ENCODE data around the gene RAB40C.
"Not testable (repeated sequence)": the region's sequence is repeated elsewhere in the genome, so short reads cannot be mapped to it uniquely, and the experiment has no call there.

RAB40C gene

DNA sequence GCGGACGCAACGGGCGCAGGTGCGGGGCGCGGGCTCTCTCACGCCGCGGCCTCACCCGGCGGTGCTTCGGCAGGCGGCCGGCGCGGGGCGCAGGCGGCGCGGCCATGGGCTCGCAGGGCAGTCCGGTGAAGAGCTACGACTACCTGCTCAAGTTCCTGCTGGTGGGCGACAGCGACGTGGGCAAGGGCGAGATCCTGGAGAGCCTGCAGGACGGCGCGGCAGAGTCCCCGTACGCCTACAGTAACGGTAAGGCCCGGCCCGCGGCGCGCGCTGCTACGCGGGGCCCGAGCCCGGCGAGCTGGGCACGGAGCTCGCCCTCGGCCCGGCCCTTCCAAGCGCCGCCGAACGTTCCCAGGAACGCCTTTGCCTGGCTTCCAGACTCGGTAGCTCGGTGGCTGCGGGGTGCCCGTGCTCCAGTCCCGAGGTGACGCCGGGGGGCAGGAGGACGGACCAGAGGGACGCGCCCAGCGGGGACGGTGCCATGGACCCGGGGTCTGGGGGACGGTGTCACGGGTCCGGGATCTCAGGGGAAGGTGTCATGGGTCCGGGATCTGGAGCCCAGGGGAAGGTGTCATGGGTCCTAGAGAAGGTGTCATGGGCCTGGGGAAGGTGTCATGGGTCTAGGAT, 435 bp downstream of the RAB40C start:
- DNase-seq (ENCODE audit: low spot score): no peak

DNA sequence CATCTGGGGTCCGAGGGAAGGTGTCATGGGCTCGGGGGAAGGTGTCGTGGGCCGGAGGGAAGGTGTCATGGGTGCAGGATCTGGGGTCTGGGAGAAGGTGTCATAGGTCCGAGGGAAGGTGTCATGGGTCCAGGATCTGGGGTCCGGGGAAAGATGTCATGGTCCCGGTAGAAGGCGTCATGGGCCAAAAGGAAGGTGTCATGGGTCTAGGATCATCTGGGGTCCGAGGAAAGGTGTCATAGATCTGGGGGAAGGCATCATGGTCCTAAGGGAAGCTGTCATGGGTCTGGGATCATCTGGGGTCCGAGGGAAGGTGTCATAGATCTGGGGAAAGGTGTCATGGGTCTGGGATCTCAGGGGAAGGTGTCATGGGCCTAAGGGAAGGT, 942 bp downstream of the RAB40C start:
- no peak for DNase-seq (ENCODE audit: low spot score)

- no peak for DNase-seq (ENCODE audit: low spot score)
Measured at GRCh38 chr16:591231-591630, 1.4 kb downstream of the RAB40C start.

DNA sequence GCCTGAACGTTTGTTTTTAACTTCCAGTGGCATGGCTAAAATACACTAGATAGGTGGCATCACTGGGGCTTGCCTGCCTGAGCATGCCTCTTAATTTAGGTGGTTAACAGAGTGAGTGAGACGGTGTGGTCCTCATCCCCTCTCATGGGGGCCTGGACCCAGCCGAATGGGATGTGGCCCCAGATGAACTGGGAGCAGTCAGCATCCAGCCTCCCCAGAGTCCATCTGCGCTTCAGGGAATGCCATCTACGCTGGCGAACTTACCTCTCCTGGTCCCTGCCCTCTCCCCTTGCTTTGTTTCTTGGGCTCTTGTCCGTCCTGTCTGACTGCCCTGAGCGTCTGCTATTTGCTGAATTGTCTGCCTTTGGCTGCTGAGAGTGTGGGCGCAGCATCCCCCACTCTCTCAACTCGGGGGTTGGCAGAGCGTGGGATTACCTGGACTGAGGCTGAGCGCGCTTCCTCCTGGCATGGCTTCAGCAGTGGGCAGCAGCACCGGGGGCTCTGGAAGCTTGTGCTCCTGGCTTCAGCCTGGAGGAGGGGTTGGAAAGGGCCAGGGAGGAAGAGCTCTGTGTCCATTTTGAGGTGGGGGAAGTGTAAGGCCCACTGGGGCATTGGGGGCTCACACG, 2.1 kb downstream of the RAB40C start:
- no peak for DNase-seq (ENCODE audit: low spot score)

DNA sequence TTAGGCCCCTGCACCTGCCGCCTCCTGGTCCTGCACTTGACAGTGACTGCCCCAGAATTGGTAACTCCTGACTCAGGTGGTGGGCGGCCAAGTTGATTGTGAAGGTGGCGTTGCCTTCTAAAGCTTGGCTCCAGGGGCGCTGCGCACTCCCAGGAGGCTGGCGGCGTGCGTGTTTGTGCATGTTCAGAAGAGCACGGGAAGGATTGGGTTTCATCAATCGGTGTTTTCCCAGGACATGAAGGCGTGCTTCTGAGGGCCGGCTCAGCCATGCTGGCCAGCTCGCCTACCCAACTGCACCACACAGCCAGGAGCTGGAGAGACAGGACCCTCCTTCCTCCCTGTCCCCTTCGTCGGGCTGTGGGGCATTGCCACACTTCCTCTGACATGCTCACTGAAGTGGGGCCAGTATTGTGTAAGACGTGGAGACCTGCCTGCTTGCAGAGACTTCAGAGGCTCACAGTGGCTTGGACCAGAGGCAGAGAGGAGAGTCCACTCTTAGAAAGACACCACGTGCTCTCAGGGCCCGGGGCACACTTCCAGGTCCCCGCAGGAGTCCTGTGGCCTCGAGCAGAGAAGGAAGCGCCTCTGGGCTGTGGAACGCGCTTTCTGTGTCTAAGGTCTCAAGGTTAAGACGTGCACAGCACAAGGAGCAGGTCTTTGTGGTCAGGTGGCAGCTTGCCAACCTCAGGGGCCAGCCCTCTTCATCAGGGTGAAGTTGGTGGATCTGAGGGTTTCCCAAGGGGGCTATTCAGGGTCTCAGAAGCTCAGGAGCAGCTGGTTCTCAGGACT, 2.8 kb downstream of the RAB40C start:
- DNase-seq (ENCODE audit: low spot score): peak; percentile 44

DNA sequence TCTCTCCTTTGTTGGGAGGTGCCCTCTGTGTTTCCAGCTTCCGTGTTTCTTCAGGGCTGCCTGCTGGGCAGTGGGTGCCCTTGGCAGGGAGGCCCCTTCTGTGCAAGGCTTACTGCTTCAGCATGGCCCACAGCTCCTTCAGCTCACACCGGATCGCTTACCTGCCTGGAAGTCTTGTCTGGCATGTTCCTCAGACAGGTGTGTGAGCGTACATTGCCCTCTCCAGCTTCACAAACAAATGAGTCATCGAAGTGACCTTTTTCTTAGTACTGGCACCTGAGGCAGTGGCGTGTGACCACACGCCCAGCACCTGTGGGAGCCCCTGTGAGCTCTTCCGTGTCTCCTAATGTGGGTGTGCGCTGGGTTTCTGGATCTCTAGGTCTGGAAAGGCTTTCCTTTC, 3.5 kb downstream of the RAB40C start:
- no peak for DNase-seq (ENCODE audit: low spot score)

- no peak for DNase-seq (ENCODE audit: low spot score)
Measured at GRCh38 chr16:593807-594206, 3.9 kb downstream of the RAB40C start.

- no peak for DNase-seq (ENCODE audit: low spot score)
Measured at GRCh38 chr16:595094-595528, 5.2 kb downstream of the RAB40C start.

- DNase-seq (ENCODE audit: low spot score): no peak
Measured at GRCh38 chr16:595942-596735, 6.3 kb downstream of the RAB40C start.

GRCh38 chr16:596736-597060, 6.8 kb downstream of the RAB40C start:
- DNase-seq (ENCODE audit: low spot score): no peak

DNA sequence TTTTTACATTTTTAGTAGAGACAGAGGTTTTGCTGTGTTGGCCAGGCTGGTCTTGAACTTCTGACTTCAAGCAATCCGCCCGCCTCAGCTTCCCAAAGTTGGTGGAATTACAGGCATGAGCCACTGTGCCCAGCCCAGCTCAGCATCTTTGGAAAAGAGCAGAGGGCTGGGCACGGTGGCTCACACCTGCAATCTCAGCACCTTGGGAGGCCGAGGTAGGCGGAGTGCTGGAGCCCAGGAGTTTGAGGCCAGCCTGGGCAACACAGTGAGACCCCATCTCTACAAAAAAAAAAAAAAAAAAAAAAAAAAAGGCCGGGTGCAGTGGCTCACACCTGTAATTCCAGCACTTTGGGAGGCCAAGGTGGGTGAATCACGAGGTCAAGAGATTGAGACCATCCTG, 7.8 kb downstream of the RAB40C start:
- DNase-seq (ENCODE audit: low spot score): not testable (repeated sequence)

GRCh38 chr16:598823-599739, 9.2 kb downstream of the RAB40C start:
- DNase-seq (ENCODE audit: low spot score): no peak

DNA sequence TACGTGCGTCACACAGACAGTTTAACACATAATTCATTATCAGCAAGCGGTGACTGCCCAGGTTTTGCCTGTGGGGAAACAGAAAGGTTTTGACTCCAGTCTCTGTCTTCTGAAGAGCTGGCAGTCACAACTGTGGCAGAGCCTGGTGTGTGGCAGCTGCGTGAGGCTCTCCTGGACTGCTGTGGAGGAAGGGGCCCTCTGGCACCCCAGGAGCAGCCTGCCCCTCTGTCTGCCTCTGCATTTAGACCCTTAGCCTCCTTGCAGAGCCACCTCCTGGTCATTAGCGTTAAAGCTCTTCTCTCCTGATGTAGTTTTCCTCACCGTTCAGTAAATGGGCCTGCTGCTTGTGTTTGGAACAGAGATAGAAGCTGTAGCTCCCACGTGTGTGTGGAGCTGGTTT, 10.9 kb downstream of the RAB40C start:
- DNase-seq (ENCODE audit: low spot score): no peak

DNA sequence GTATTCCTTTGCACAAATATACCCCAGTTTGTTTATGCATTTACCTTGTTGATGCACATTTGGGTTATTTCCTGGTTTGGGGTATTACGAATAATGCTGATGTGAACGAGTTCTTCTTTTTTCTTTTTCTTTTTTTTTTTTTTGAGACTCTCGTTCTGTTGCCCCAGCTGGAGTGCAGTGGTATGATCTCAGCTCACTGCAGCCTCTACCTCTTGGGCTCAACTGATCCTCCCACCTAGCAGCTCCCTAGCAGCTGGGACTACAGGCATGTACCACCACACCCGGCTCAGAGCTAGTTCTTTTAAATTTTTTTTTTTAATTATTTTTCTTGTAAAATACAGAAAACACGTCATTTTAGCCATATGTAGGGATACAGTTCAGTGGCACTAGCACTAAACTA, 14.1 kb downstream of the RAB40C start:
- no peak for DNase-seq (ENCODE audit: low spot score)

DNA sequence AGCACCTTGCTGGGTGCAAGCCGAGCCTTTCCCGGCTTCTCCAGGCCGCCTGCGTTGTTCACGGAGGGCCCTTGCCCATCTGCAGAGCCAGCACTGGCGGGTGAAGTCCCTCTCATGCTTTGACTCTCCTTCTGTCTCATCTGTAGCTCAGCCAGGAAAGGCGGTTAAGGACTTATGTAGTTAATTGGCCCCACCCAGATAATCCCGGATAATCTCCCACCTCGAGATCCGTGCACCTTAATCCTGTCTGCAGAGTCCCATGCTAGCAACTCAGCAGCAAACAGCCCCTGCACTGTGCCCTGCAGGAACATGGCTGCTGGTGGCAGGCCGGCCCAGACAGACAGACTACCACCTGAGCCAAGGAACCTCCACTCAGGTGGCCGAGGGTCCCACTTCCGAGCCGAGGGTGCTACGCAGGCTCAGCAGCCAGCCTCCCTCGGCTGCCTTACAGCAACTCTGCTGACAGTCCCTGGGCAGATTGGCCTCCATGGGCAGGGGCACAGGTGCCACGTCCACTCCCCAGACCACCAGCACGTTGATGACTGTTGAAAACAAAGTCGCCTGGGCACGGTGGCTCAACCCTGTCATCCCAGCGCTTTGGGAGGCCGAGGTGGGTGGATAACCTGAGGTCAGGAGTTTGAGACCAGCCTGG, 16.9 kb downstream of the RAB40C start:
- no peak for DNase-seq (ENCODE audit: low spot score)

DNA sequence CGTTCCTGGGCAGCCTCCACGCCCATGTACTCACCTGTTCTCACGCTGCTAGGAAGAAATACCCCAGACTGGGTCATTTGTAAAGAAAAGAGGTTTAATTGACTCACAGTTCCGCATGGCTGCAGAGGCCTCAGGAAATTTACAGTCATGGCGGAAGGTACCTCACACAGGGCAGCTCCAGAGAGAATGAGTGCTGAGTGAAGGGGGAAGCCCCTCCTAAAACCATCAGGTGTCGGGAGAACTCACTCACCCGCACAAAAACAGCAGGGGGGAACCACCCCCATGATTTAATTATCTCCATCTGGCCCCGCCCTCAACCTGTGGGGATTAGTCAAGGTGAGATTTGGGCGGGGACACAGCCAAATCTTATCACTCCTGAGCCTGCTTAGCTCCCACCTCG, 18.2 kb downstream of the RAB40C start:
- no peak for DNase-seq (ENCODE audit: low spot score)

GRCh38 chr16:609316-609715, 19.4 kb downstream of the RAB40C start:
- DNase-seq (ENCODE audit: low spot score): no peak

DNA sequence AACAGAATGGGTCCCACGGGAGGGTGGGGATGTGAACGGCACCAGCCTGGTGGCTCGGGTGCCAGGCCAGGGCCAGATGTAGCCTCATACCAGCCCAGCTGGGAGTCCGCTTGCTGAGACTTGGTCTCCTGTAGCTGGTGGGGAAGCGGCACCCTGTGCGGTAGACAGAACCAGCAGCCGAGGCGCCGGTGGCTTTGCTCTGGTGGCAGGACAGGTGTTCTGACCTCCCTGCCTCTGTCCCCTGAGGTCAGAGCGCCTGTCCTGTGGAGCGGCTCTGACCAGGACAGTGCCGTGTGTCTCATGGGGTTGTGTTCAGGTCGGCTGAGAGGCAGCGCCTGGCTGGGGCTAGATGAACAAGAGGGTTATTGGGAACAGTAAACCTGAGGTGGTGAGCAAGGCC, 20.1 kb downstream of the RAB40C start:
- no peak for DNase-seq (ENCODE audit: low spot score)

- peak; percentile 70 for DNase-seq (ENCODE audit: low spot score)
Measured at GRCh38 chr16:610513-611381, 20.9 kb downstream of the RAB40C start.

- DNase-seq (ENCODE audit: low spot score): no peak
Measured at GRCh38 chr16:615122-615521, 25.3 kb downstream of the RAB40C start.
